GM12878 (cell line): ENCODE measurements around the gene NOD2. TPM values are rescaled to one million over a fixed set of nuclear protein-coding genes. Genes with fewer than 3 reads are reported as not detected.
A peak's percentile ranks its signal among the peaks of the same experiment; 100 is the strongest.

ENCODE experiments used
- ATAC-seq: fragments of 200-7000 bp; cut with Tn5 transposase; 3 replicates; pipeline ENCODE4 v1.9.1; 2020; ENCODE audit warnings: mild to moderate bottlenecking, moderate library complexity
- BruUV-seq: library from RNA; stranded (reverse); fragments of 400-500 nt; replicated peaks from 2 replicates; lab custom pipeline; 2021; lab: Mats Ljungman, UMichigan
- CTCF ChIA-PET: fragments of 300-600 bp; sonication (Branson Sonifier 250); formaldehyde crosslinking; extraction: SDS; loops from one replicate; lab custom pipeline; 2021; ENCODE audit warnings: inconsistent platforms; lab: Yijun Ruan, JAX
- POLR2A ChIA-PET: fragments of 350-600 bp; formaldehyde crosslinking; extraction: SDS; loops from one replicate; lab custom pipeline; 2021; ENCODE audit warnings: inconsistent platforms; lab: Charles Lee
- RAD21 ChIA-PET: fragments of 300-600 bp; sonication (Branson Sonifier 250); formaldehyde crosslinking; loops from one replicate; lab custom pipeline; 2023; ENCODE audit warnings: antibody characterized with exemption; ENCODE audit not compliant: unreplicated experiment; lab: Charles Lee
- SMC1A ChIA-PET: fragments of 300-600 bp; sonication (Branson Sonifier 250); formaldehyde crosslinking; loops from one replicate; lab custom pipeline; 2023; ENCODE audit not compliant: unreplicated experiment, uncharacterized antibody; lab: Charles Lee
- DNase-seq: peaks from one replicate; pipeline ENCODE4 v3.0.0-alpha.2; 2011; ENCODE audit warnings: low read depth, low spot score
- FAIRE-seq: peaks from 3 replicates; lab custom pipeline; 2011; peaks lifted over from hg19 to GRCh38; lab: Jason Lieb, UNC
- H2AFZ ChIP-seq: 2 replicates; pipeline ENCODE4 v1.6.0; 2011; ENCODE audit warnings: low read depth, low read length, control low read depth; ENCODE audit not compliant: control insufficient read depth
- H3K27ac ChIP-seq: 2 replicates; pipeline ENCODE4 v1.5.1; 2011; ENCODE audit warnings: control low read depth; ENCODE audit not compliant: control insufficient read depth, insufficient read depth
- H3K27me3 ChIP-seq, 2 experiments: replicated peaks in 1 of 2; 2 replicates each; pipeline versions ENCODE4 v1.6.0 to v1.6.1; 2011; ENCODE audit warnings: low read length in 1 of 2; ENCODE audit not compliant: control insufficient read depth in 2 of 2, insufficient read depth in 2 of 2
- H3K36me3 ChIP-seq, 2 experiments: 2 replicates each; pipeline ENCODE4 v1.5.1; 2011; ENCODE audit warnings: low read length in 1 of 2; ENCODE audit not compliant: control insufficient read depth in 2 of 2, insufficient read depth in 2 of 2
- H3K4me1 ChIP-seq: 2 replicates; pipeline ENCODE4 v1.6.1; 2011; ENCODE audit warnings: mild to moderate bottlenecking, low read length, moderate library complexity, mixed read lengths; ENCODE audit not compliant: control insufficient read depth, insufficient read depth
- H3K4me2 ChIP-seq: 2 replicates; pipeline ENCODE4 v1.6.0; 2011; ENCODE audit warnings: control low read depth; ENCODE audit not compliant: control insufficient read depth, insufficient read depth
- H3K4me3 ChIP-seq: fragments of 200-600 bp; sonication (generic); 2 replicates; pipeline ENCODE4 v1.5.1; 2016
- H3K79me2 ChIP-seq: 2 replicates; pipeline ENCODE4 v1.6.0; 2011; ENCODE audit warnings: low read length; ENCODE audit not compliant: control insufficient read depth, insufficient read depth
- H3K9ac ChIP-seq: 2 replicates; pipeline ENCODE4 v1.8.0; 2011; ENCODE audit warnings: low read length, control low read depth, mixed read lengths; ENCODE audit not compliant: control insufficient read depth, insufficient read depth
- H3K9me3 ChIP-seq: replicated peaks from 3 replicates; pipeline ENCODE4 v1.5.1; 2011; ENCODE audit warnings: mild to moderate bottlenecking, low read length; ENCODE audit not compliant: control insufficient read depth, insufficient read depth
- H4K20me1 ChIP-seq: 2 replicates; pipeline ENCODE4 v1.6.0; 2011; ENCODE audit not compliant: control insufficient read depth, insufficient read depth
- SPI1 ChIP-seq: IDR thresholded peaks from 2 replicates; pipeline ENCODE4 v1.6.1; 2011; ENCODE audit warnings: low read depth, mild to moderate bottlenecking, low read length, moderate library complexity, borderline replicate concordance; ENCODE audit not compliant: insufficient read depth
- WGBS: methylation state at CpG from one replicate; pipeline ENCODE4 v1.1.6; 2016; ENCODE audit warnings: low lambda C conversion rate; ENCODE audit not compliant: insufficient replicate concordance, insufficient coverage; ENCODE audit errors: missing lambda C conversion rate; 5-methylcytosine and 5-hydroxymethylcytosine counted together
- in situ Hi-C: fragments of 300-500 bp; cut with MboI; formaldehyde crosslinking; loops from 9 replicates; pipeline ENCODE4 v1.14.3; 2018; ENCODE audit warnings: mixed read lengths
- intact Hi-C: fragments of 100-400 bp; cut with micrococcal nuclease; formaldehyde crosslinking; loops from one replicate; pipeline ENCODE4 v1.14.2; 2022; ENCODE audit not compliant: unreplicated experiment
- polyA plus RNA-seq, 11 experiments: library from polyadenylated mRNA; depleted of rRNA in 4 of 11; unstranded in 6 of 11; stranded (reverse) in 5 of 11; fragments of >200 nt; fragmentation: Nextera tagmentation in 4 of 11; fragmentation: Illumina TruSeq in 1 of 11; extraction: Ambion mirVana in 4 of 11; extraction: Trizol in 1 of 11; gene quantifications; 1 replicate in 1 of 11; 2 replicates in 10 of 11; pipeline versions ENCODE4 v1.2.1 to v1.2.3, GENCODE V29; 2011 to 2016; ENCODE audit warnings: inconsistent platforms in 2 of 11, missing spikeins in 2 of 11, low read depth in 1 of 11
- total RNA-seq, 4 experiments: library from RNA; depleted of rRNA in 3 of 4; stranded (reverse); fragments of >200 nt in 3 of 4; fragmentation: Illumina TruSeq in 1 of 4; extraction: Trizol in 1 of 4; gene quantifications; 2 replicates each; pipeline versions ENCODE4 v1.2.1 to v1.2.3, GENCODE V29; 2013 to 2021
- TF ChIP-seq, protein P1 (sequence below): IDR thresholded peaks from 2 replicates; pipeline ENCODE4 v1.6.1; 2012; ENCODE audit warnings: improper control_type of control experiment, low read depth, low read length; ENCODE audit not compliant: insufficient replicate concordance

Gene NOD2
- total and polyA plus RNA-seq, 10 of the 15 experiments (the other 5 are each of a cell fraction or from before 2014, with no cell fraction given): 1.0 to 18.6 (median 6.7) TPM

DNA sequence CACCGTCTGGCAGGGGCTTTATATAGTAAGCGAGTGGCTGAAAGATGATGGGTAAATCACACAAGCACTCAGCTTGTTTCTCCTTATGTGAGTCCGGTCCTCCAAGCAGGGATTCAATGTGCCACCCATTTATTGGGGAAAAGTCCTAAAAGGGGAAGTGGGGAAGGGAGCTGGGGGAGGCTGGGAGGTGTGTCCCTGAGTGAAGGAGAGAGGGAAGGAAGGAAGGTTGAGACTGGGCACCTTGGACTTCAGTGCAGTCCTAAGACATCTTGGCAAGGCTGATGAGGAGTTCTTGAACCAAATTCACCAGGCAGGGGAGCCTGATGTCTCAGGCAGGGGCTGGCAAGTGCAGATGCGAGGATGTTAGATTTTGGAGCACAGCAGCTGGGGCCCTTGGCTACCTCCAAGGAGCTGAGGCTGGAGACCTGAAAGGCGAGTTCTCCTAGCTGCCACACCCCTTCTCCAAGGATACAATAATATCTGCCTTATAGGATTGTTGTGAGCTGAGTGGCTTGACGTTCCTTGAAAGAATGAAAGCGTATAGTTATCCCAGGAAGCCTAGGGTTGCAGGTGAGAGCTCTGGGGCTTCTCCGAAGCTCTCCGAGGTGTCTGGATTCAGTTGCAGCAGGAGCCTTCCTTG lies 25.5 kb downstream of the NOD2 start:
- Histone ChIP-seq H4K20me1 (no peaks in the 10 kb centered on the region), H3K4me2 (no peak overlapping the region), H3K4me3 (no peak overlapping the region), H3K79me2 (no peaks in the 10 kb centered on the region), H3K36me3 (peaks cover 0 to 4% of the 10 kb centered on the region in 2 experiments; a peak in 2 of 4 replicates), H3K4me1 (peaks cover 7% of the 10 kb centered on the region), H3K27ac (no peak overlapping the region), H3K9ac (no peak overlapping the region), H3K9me3 (peaks cover 4% of the 10 kb centered on the region; the same call in 2 of the 3 replicates), H2AFZ (no peak overlapping the region), H3K27me3 (no peaks in the 10 kb centered on the region)
- RAD21 ChIA-PET: no interaction called here
- in situ Hi-C loops (no loop called here), intact Hi-C loops (no loop called here)
- no TSS peak for BruUV-seq
- TF ChIP-seq, protein P1, sequence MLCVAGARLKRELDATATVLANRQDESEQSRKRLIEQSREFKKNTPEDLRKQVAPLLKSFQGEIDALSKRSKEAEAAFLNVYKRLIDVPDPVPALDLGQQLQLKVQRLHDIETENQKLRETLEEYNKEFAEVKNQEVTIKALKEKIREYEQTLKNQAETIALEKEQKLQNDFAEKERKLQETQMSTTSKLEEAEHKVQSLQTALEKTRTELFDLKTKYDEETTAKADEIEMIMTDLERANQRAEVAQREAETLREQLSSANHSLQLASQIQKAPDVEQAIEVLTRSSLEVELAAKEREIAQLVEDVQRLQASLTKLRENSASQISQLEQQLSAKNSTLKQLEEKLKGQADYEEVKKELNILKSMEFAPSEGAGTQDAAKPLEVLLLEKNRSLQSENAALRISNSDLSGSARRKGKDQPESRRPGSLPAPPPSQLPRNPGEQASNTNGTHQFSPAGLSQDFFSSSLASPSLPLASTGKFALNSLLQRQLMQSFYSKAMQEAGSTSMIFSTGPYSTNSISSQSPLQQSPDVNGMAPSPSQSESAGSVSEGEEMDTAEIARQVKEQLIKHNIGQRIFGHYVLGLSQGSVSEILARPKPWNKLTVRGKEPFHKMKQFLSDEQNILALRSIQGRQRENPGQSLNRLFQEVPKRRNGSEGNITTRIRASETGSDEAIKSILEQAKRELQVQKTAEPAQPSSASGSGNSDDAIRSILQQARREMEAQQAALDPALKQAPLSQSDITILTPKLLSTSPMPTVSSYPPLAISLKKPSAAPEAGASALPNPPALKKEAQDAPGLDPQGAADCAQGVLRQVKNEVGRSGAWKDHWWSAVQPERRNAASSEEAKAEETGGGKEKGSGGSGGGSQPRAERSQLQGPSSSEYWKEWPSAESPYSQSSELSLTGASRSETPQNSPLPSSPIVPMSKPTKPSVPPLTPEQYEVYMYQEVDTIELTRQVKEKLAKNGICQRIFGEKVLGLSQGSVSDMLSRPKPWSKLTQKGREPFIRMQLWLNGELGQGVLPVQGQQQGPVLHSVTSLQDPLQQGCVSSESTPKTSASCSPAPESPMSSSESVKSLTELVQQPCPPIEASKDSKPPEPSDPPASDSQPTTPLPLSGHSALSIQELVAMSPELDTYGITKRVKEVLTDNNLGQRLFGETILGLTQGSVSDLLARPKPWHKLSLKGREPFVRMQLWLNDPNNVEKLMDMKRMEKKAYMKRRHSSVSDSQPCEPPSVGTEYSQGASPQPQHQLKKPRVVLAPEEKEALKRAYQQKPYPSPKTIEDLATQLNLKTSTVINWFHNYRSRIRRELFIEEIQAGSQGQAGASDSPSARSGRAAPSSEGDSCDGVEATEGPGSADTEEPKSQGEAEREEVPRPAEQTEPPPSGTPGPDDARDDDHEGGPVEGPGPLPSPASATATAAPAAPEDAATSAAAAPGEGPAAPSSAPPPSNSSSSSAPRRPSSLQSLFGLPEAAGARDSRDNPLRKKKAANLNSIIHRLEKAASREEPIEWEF: no peak
- TF ChIP-seq SPI1: peak; percentile 47; the same call in 1 of the 2 replicates
- CTCF ChIA-PET: interaction anchor here (3.4 kb wide), 1 partner anchor 87 kb away, joined by 10 read pairs; no protein-coding TSS in a partner anchor
- SMC1A ChIA-PET: interaction anchor here (1.1 to 2.6 kb wide), 3 partner anchors 17 to 28 kb away, joined by 3 to 6 read pairs (median 5); no protein-coding TSS in a partner anchor
- ATAC-seq (no peak), DNase-seq (no peak), FAIRE-seq (no peak)
- POLR2A ChIA-PET: no interaction called here
- WGBS: 91% methylated on average over 9 of the region's 9 CpGs
